ENCODE measurements around the gene SCP2D1.

Gene SCP2D1

DNA sequence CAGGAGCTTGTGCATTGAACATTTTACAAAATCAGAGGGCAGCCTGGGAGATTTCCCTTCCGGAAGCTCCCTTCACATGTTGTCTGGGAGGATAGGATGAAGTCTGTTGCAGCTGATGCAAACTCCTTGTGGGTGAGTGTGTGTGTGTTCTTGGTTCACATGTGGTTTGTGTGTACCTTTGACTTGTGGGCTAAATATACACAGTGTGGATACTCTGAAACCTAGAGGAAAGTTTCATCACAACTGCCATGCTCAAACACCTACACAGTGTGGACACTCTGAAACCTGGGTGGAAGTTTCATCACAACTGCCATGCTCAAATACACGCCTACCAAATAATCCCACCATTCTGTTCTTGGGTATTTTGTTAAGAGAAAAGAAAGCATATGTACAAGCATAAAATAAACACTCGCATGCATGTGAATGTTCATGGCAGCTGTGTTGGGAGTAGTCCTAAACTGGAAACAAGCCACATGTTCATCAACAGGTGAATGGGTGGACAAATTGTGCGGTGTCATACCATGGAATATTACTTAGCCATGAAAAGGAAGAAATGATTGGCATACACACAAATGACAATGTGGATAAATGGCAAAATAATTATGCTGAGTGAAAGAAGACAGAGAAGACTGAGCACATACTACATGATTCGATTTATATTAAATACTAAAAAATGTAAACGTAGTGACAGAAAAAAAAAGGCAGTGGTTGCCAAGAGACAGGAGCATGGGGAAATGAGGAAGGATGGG, 1.8 kb downstream of the SCP2D1 start:
- no peak for DNase-seq

DNA sequence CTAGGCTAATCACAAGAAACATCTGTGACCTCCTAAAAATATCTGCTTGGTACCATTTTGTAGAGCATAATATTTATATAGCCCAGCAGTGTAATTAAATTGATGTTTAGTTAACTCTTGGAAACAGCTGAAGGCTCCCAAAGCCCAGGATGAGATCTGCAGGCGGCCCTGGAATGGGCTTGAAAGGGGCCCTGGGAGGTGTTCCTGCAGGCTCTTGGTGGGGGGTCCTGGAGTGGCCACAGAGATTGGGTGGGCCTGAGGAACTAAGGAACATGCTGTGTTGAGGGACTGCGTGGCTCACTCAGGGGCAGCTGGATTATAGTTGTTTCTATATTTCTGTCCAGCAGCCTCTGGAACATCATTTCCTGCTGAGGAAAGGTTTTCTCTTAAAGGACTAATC, 9.2 kb downstream of the SCP2D1 start:
- no peak for DNase-seq

DNA sequence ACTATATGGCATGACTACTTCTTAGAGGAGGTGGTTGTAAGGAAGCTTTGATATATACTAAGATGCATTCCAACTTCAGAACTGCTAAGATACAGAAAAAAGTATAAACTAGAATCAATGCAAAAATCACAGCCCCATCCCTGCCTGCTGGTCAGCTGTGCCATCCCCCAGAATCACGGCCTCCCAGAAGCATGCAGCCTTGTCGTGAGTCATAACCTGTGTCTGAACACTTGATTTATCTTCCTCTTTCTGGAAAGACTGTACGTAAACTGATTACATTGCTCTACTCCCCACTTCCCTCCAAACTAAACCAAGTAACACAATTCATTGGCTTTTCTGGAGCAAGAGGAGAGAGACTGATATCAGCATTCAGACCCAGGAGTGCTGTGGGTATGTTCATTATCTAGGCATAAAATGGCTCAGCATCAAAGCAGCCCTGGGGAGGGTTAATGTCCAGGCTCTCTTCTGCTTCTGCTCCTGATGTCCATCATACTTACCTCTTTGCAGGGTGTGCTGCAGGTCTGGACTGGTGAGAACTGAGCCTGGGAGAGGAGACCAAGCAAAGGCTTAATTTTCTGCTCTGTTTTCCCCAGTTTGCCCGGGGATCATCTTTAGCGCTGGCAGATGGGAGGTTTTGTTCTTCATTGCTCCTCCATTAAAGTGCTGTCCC, 18.4 kb downstream of the SCP2D1 start:
- DNase-seq = no peak

DNA sequence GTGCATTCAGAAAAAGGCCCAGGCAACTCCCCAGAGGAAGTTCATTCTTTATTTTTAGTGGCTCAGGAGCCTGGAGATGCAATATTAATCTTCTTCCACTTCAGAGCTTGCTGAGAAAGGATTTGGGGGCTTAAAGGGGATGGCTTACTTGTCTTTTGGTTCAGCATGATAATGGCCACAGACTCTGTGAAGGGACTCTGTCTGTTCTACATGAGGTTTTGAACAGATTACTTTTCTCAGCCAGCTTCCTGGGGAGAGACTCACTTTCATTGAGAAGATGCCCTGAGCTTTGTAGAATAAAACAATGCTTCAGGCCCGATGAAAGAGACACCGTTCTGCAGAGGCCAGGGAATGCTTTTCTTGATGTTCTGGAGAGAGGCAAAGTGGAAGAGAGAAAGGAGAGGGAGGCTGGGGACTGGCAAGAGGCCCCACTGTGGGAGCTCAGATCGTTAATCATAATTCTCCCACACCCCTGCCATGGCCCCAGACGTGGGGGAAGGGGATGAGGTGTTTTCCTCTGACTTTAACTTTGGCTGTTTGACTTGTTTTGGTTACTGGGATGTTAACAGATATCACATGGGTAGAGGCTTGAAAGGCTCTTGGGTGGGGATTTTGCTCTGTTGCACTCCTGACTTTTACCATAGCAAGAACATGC, 19.1 kb downstream of the SCP2D1 start:
- no peak for DNase-seq

DNA sequence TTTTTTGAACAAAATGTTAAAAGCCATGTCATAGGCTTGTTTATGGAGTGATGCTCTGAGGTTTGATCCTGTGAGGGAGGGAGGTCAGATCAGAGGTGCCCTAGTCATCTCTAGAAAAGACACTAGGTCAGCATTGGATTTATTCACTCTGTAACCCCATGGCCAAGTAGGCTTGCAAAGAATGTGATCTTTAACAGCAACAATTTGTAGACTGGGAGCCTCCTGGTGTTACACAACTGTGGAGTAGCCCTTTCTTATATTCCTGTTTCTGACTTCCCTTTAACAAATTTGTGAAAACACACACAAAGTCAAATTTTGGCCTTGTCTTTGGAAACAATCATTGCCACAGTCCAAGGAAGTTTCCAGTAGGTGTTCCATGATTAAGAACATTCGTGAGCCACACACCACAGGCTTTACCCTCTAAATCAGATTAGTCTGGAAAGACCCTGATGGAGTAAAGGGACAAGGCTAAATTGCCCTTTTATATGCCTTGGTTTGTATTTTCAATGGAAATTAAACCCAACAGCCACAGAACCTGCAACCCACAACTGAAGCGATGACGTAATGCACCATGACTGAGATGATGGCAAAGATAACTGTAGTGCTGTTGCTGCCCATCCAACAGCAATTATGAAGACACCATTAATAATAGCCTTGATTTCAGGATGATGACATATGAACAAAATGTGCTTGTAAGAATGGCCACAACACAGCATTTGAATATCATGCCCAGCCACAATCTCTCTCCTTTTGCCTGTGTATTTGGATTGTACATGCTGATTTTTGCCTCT, 22.1 kb downstream of the SCP2D1 start:
- DNase-seq = no peak

DNA sequence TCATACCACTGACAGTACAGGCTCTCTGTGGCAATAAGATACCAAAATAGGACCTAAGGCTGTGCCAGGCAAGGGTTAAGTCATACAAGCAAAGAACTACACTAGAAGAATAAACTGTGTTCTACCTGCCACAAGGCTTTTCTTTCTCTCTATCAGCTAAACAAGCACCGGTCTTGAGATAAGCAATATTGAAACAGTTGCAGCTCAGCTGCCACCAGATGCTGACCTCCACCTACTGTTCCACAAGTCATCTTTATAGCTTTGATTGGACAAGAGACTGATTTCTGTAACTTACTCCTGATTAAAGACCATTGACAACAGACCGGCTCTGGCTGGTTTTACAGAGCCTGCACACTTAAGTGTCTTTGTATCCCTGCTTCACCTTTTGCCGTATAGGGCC, 24.1 kb downstream of the SCP2D1 start:
- no peak for DNase-seq

DNA sequence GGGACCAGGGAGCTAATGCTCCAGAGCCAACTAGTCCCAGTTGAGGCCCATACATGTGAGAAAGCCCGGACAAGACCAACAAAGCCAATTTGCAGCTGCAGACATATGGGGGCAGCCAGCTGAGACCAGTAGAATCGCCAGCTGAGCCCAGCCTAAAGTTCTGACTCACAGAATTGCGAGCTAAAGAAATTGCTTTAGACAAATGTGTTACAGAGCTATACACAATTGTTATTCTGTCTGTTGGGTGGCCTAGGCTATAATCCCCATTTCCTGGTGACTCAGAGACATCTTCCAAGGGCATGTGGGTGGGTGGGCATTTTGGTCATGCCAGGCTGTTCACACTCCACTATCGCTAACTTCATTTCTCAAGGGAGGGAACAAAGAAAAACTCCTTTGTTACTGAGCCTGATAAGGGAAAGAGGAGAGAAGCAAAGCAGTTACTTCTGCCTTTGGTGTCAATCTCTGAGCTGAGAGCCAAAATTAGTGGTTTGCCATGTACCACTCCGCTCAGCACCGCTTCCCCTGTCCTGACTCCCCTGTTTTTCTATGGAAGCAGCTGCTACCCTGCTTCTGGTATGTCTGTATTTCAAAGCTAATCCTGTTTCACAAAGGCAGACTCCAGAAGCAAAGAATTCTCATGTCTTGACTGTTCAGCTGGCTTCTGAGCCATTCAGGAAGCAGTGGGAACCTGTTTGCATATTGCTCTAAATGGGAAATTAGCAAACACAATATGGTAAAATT, 26.1 kb downstream of the SCP2D1 start:
- no peak for DNase-seq

DNA sequence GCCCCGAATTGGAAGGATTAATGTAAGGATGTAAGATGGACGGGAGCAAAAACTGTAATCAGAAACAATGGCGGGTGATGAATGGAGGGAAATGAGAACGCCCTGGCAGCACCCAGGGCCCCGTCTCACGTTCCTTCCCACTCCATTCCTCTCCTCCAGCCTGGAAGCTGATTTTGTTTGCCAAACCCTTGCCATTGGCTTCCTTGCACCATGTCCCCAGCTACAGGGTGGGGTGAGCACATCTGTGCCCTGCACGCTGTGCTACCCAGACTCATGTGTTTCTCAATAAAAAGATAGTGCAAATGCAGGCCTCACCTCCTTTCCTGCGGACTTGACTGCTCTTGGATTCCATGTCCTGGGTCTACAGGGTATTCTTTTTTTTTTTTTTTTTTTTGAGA, 26.7 kb downstream of the SCP2D1 start:
- no peak for DNase-seq

DNA sequence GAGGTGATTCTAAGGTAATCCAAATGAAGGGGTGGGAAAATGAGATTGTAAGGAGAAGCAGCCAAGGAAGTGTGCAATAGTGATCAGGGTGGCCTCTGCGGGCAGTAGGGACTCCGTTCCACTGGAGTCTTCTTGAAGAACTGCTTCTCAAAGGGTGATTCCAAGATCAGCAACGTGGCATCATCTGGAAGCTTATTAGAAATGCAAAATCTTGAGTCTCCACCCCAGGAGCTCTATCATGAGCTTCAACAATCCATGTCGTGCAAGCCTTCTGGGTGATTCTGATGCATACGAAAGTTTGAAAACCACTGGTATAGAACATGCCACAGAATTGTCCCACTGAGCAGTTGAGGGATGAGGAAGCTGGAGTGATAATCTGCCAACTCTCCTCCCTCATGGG, 31.4 kb downstream of the SCP2D1 start:
- no peak for DNase-seq

DNA sequence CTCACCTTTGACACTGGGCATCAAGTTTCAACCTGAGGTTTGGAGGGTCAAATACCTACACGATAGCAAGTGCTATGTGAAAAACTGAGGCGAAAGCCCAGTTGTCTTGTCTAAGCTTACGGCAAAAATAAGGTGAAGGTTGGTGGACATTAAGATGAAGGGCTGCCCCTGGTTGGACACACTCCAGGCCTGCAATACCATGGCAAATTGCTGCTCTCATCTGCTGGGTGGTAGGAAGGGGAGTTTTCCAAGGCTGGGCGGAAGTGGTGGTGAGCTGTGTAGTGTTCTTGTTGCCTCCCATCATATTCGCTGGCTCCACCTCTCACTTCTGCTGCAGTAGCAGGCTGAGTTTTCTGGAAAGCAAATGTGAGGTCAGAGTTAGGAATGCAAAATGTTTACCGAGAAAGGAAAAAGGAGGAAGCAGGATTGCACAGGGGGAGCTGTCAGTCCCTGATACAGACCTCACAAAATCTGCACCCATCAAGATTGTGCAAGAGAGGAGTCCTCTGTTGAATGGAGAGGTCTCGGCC, 33.7 kb downstream of the SCP2D1 start:
- no peak for DNase-seq

DNA sequence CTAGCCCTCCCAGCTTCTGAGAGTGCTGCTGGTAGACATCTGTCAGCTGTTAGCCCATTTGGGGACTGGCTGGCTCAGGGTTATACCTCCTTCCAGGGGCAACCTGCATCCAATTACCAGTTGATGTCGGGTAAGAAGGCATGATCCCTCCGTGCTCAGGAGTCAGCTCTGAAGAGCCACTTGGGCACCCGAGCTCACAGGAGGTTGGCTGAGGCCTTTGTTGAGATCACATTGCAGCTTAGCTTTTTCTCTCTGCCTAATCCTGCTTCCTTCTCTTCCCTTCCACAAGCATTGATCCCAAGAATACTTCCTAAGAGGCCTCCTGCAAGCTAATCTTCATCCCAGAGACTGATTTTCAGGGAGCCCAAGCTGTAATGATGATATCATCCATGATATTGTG, 35.5 kb downstream of the SCP2D1 start:
- no peak for DNase-seq

DNA sequence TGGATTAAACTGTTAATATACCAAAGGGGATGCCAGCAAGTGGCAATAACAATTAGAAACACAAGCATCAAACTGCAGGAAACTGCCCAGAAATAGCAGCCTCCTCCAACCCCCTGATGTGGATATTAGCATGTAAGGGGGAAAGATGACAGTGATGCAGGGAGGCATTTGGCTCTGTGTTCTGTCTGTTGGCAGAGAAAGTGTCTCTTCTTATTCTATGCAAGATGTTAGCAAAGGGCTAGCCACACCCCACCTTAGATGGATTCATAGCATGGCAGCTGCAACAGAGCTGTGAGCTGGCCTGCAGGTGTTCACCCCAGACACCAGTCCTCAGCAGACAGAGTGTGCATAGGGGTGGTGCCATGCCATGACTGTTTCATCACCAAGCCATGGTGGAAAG, 38.0 kb downstream of the SCP2D1 start:
- DNase-seq = no peak

DNA sequence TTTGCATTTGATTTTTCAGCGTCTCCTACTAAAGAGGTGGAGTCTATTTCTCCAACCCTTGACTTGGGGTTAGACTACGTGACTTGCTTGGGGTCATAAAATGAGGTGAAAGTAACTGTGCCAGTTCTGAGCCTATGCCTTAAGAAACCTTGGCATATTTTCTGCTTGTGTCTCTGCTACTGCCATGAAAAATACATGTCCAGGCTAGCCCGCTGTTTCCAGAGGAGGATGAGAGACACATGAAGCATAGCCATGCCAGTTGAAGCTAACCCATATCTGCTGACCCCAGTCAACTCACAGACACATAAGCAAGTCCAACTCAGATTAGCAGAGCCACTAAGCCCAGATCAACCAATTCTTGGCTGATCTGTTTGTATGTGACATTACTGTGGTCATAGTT, 38.7 kb downstream of the SCP2D1 start:
- no peak for DNase-seq

DNA sequence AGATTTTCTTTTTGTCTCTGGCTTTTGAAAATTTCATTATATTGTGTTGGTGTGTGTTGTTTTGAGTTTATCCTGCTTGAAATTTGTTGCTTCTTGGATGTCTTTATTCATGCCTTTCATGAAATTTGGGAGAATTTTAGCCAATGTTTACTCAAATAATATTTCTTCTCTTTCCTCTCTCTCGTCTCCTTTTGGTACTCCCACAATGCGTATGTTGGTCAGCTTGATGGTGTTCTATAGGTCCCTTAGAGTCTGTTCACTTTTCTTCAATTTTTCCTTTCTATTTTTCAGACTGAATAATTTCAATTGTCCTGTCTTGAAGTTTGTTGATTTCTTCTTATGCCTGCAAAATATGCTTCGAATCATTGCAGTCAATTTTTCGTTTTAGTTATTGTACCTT, 39.6 kb downstream of the SCP2D1 start:
- DNase-seq = no peak

DNA sequence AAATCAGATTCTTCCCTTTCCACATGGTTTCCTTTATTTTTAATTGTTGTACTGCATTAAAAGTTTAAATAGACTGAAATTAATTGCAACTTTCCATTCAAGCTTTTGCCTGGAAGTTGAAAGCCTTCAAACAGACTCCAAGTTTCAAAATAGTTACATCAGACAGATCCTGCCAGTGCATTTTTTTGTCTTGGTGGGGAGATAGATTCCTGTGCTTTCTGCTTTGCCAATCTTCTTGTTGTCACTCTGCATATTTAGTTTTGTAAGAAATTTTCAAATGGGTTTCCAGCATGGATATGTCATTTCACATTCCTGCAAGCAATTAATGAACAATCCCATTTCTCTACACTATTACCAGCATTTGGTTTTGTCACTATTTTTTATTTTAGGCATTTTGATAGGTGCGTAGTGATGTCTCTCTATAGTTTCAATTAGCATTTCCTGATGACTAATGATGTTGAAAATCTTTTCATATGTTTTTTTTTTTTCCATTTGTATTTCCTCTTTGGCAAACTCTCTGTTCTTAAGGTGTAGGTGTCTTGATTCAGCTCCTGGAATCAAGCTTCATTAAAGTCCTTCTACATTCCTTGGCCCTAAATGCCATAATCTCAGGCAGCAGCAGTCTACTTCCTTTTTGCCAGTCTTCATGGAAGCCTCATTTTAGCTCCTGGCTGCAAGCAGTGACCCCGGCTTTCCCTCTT, 40.5 kb downstream of the SCP2D1 start:
- DNase-seq = no peak

DNA sequence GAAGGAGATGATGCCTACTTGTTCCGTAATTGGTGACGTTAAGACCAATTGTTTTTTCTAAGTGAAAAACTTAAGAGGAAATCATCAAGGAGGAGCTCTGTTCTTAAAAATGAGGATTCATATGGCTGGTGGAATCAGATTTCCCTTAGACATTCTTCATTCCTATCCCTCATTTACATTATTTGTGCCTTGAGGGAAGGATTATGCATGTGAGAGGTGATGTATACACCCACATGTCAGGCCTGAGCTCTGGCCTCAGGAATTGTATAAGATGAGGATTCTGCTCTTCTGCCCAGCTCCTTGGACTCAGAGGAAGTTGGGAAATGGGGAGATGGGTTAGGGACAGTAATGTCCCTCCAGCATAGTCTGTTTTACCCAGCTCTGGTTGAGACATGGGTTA, 42.3 kb downstream of the SCP2D1 start:
- DNase-seq = no peak

DNA sequence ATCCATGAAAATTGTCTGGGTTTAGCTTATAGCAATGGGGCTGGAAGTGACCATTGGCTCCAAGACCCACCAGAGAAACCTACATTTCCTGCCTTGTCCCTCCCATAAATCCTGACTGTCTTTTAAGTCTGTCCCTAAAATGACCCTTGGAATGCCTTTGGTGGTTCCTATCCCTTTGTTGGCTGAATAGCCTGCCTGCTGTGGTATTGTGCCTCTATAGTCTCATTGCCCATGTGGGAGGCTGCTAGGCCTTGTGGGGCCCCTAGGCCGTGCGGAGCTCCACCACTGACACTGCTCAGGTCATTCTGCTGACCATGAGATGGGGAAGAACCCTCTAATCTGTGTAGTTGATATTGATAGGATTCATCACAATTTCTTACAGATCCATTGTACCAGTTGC, 43.3 kb downstream of the SCP2D1 start:
- no peak for DNase-seq

DNA sequence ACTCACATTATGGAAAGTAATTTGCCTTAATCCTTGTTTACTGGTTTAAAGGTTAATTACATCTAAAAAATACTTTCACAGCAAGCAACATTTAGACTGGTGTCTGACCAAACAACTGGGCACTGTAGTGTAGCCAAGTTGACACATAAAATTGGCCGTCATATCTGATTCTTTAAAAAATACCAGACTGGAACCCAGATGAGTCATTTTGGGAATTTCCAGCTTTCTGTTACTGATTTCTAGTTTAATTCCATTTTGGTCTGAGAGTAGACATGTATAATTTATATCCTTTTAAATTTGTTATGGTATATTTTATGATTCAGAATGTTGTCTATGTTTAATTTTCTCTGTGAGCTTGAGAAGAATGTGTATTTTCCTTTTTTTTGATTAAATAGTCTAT, 44.1 kb downstream of the SCP2D1 start:
- no peak for DNase-seq

DNA sequence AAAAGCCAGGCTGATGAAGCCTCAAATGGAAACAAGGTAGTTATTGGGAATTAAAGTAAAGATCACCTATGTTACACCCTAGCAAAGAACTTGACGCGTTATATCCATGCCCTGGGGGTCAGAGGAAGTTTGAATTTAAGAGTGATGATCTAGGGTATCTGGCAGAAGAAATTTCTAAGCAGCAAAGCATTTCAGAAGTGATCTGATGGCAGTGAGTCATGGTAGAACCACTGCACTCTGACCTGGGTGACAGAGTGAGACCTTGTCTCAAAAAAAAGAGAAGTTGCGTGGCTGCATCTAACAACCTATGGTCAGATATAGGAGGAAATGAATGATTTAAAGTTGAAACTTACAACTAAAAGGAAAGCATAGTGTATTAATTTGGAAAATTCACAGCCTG, 45.2 kb downstream of the SCP2D1 start:
- no peak for DNase-seq

Measured in NCI-H2227 treated with DMSO at 0.1 percent for 48 hours (cell line).